ENCODE measurements around the gene AGTRAP.

DNA sequence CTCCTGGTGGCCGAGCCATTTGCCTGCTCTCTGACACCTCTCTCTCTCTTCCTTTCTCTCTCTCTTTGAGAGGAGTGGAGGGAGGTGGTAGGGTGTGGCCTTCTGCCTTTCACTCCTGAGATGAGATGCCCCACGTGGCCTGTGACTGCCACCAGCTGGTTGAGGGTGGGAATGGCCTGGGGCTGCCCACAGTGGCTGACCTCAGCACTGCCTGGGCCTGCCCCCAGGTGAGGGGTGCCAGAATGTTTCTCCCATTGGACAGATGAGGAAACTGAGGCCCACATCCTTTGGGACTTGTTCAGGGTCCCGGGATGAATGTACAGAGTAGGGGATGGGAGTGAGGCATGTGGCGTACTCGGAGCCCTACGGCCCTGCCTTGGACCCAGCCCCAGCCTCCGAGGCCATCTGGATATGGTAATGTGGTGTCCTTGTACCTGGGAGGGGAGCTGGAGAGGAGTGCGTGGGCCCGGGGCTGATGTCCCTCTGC is 13.3 kb downstream of the AGTRAP start:
- TF ChIP-seq, protein P1, sequence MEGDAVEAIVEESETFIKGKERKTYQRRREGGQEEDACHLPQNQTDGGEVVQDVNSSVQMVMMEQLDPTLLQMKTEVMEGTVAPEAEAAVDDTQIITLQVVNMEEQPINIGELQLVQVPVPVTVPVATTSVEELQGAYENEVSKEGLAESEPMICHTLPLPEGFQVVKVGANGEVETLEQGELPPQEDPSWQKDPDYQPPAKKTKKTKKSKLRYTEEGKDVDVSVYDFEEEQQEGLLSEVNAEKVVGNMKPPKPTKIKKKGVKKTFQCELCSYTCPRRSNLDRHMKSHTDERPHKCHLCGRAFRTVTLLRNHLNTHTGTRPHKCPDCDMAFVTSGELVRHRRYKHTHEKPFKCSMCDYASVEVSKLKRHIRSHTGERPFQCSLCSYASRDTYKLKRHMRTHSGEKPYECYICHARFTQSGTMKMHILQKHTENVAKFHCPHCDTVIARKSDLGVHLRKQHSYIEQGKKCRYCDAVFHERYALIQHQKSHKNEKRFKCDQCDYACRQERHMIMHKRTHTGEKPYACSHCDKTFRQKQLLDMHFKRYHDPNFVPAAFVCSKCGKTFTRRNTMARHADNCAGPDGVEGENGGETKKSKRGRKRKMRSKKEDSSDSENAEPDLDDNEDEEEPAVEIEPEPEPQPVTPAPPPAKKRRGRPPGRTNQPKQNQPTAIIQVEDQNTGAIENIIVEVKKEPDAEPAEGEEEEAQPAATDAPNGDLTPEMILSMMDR (IDR thresholded peaks at IDR 0.05): no peak
- no peak for TF ChIP-seq POLR2A (IDR thresholded peaks at IDR 0.05)

Data from lower leg skin (tissue), 3 donors.